Measurements from ENCODE around the gene PANK1. TPM values are rescaled to one million over a fixed set of nuclear protein-coding genes. Genes with fewer than 3 reads are reported as not detected.

The PANK1 gene
- total and polyA plus RNA-seq, 9 of the 15 experiments (the other 6 are each of a cell fraction or from before 2014, with no cell fraction given) = 1.7 to 10.7 (median 6.5) TPM

DNA sequence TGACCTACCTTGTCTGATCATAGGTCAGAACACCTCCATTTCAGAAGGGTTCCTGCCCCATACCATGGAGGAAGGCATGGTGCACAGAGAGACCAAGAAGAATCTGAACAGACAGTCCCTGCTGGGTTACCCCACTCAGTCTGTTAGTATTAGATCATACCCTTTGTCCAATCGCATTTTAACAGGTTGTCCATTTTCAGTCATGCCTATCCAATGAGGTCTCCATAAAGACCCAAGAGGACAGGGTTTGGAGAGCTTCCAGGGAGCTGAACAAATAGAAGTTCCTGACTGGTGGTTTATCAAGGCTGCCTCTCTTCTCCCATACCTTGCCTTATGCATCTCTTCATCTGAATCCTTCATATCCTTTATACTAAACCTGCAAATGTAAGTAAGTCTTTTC is 88.4 kb downstream of the PANK1 start:
- no peaks in the 10 kb centered on the region for H3K9me1 ChIP-seq (ENCODE audit: control insufficient read depth, insufficient read depth, low read length)
- FAIRE-seq = no peak
- H2AFZ ChIP-seq (ENCODE audit: low read depth, low read length) = no peak overlapping the region
- ATAC-seq = no peak
- H3K4me2 ChIP-seq (ENCODE audit: insufficient read depth, low read length) = no peak overlapping the region
- H3K27ac ChIP-seq (ENCODE audit: extremely low read depth, low read depth, low read length) = no peak overlapping the region
- intact Hi-C loops (cut with micrococcal nuclease) = no loop called here
- H3K27me3 ChIP-seq (ENCODE audit: control insufficient read depth in 2 of 2, insufficient read depth in 2 of 2, low read length in 2 of 2) = no peaks in the 10 kb centered on the region
- H3K9me3 ChIP-seq (replicated peaks; ENCODE audit: control insufficient read depth, insufficient read depth, low read depth, low read length) = no peaks in the 10 kb centered on the region
- no peaks in the 10 kb centered on the region for H3K79me2 ChIP-seq (ENCODE audit: control insufficient read depth, insufficient read depth, low read length)
- no peak overlapping the region for H3K9ac ChIP-seq (ENCODE audit: insufficient read depth in 1 of 2, low read depth in 2 of 2, low read length in 2 of 2)
- no peaks in the 10 kb centered on the region for H4K20me1 ChIP-seq (replicated peaks; ENCODE audit: control insufficient read depth, insufficient read depth, low read length)
- TF ChIP-seq SRF (CRISPR knock-in tag; IDR thresholded peaks at IDR 0.05) (no peak), ZNF165 (CRISPR knock-in tag; IDR thresholded peaks at IDR 0.05; ENCODE audit: borderline replicate concordance) (no peak), TAF1 (IDR thresholded peaks at IDR 0.05; ENCODE audit: control insufficient read depth, extremely low read depth, insufficient read depth, low read length, severe bottlenecking) (no peak), ZNF589 (CRISPR knock-in tag; IDR thresholded peaks at IDR 0.05; ENCODE audit: low read depth) (no peak), PHB (CRISPR knock-in tag; IDR thresholded peaks at IDR 0.05) (no peak), KDM1A (IDR thresholded peaks at IDR 0.05) (no peak), NCOA4 (IDR thresholded peaks at IDR 0.05; ENCODE audit: partially characterized antibody) (no peak)
- TF ChIP-seq, protein P1, sequence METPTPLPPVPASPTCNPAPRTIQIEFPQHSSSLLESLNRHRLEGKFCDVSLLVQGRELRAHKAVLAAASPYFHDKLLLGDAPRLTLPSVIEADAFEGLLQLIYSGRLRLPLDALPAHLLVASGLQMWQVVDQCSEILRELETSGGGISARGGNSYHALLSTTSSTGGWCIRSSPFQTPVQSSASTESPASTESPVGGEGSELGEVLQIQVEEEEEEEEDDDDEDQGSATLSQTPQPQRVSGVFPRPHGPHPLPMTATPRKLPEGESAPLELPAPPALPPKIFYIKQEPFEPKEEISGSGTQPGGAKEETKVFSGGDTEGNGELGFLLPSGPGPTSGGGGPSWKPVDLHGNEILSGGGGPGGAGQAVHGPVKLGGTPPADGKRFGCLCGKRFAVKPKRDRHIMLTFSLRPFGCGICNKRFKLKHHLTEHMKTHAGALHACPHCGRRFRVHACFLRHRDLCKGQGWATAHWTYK (CRISPR knock-in tag; IDR thresholded peaks at IDR 0.05) = no peak
- ChIA-PET CTCF (ENCODE audit: low intra/inter-chr PET ratio) (no interaction called here), POLR2A (no interaction called here)
- H3K4me1 ChIP-seq (replicated peaks in 1 of 2; ENCODE audit: control insufficient read depth in 2 of 2, insufficient read depth in 2 of 2, low read length in 2 of 2) = no peaks in the 10 kb centered on the region; a peak in 1 of 5 replicates
- no TSS peak for BruUV-seq (replicated peaks)
- no peaks in the 10 kb centered on the region for H3K36me3 ChIP-seq (ENCODE audit: control insufficient read depth, insufficient read depth, low read length)
- DNase-seq (ENCODE audit: extremely low read depth in 1 of 4, low spot score in 3 of 4) = no peak
- WGBS (ENCODE audit: insufficient coverage, low coverage, missing lambda C conversion rate) = 0% methylated on average over 1 of the region's 1 CpG
- H3K4me3 ChIP-seq = no peak overlapping the region
- in situ Hi-C loops (cut with MboI) = no loop called here
